Medulla oblongata (tissue), 1 donor: ENCODE data around the gene ZNRF2.
A peak's percentile ranks its signal among the peaks of the same experiment; 100 is the strongest.

Source experiments
- DNase-seq: peaks from one replicate; pipeline ENCODE4 v3.0.0-alpha.2; 2015; ENCODE audit errors: extremely low spot score

The ZNRF2 gene

GRCh38 chr7:30321089-30321881, 36.9 kb downstream of the ZNRF2 start:
- no peak for DNase-seq

- peak; percentile 25 for DNase-seq
Measured at GRCh38 chr7:30321882-30322192, 37.4 kb downstream of the ZNRF2 start.

- DNase-seq = peak; percentile 69
Measured at GRCh38 chr7:30322271-30323005, 38.0 kb downstream of the ZNRF2 start.

- no peak for DNase-seq
Measured at GRCh38 chr7:30323006-30323355, 38.6 kb downstream of the ZNRF2 start.

GRCh38 chr7:30327813-30328212, 43.4 kb downstream of the ZNRF2 start:
- DNase-seq = no peak

GRCh38 chr7:30328381-30328780, 44.0 kb downstream of the ZNRF2 start:
- DNase-seq = no peak

- no peak for DNase-seq
Measured at GRCh38 chr7:30329716-30330115, 45.3 kb downstream of the ZNRF2 start.

GRCh38 chr7:30330134-30331111, 46.0 kb downstream of the ZNRF2 start:
- no peak for DNase-seq

- DNase-seq = no peak
Measured at GRCh38 chr7:30331338-30331737, 46.9 kb downstream of the ZNRF2 start.

- no peak for DNase-seq
Measured at GRCh38 chr7:30332549-30332948, 48.2 kb downstream of the ZNRF2 start.

- DNase-seq = no peak
Measured at GRCh38 chr7:30335763-30336487, 51.5 kb downstream of the ZNRF2 start.

GRCh38 chr7:30344513-30344912, 60.1 kb downstream of the ZNRF2 start:
- no peak for DNase-seq

- DNase-seq = no peak
Measured at GRCh38 chr7:30347226-30348082, 63.1 kb downstream of the ZNRF2 start.

GRCh38 chr7:30348083-30348560, 63.7 kb downstream of the ZNRF2 start:
- no peak for DNase-seq

- DNase-seq = no peak
Measured at GRCh38 chr7:30349170-30349569, 64.8 kb downstream of the ZNRF2 start.

GRCh38 chr7:30349816-30350215, 65.4 kb downstream of the ZNRF2 start:
- DNase-seq = no peak

- DNase-seq = no peak
Measured at GRCh38 chr7:30351286-30351685, 66.9 kb downstream of the ZNRF2 start.

GRCh38 chr7:30351724-30352123, 67.3 kb downstream of the ZNRF2 start:
- no peak for DNase-seq

- DNase-seq = no peak
Measured at GRCh38 chr7:30352169-30352568, 67.8 kb downstream of the ZNRF2 start.

GRCh38 chr7:30353532-30353931, 69.1 kb downstream of the ZNRF2 start:
- no peak for DNase-seq
